Adrenal gland (tissue), 12 donors: ENCODE measurements around the gene RETSAT. TPM values are rescaled to one million over a fixed set of nuclear protein-coding genes. Genes with fewer than 3 reads are reported as not detected.
A peak's percentile ranks its signal among the peaks of the same experiment; 100 is the strongest.

Experiments used
- DNase-seq, 7 donors: peaks; one replicate each; pipeline ENCODE4 v3.0.0-alpha.2; 2019 to 2020
- H3K27ac ChIP-seq, 5 donors: fragments of 200-600 bp; sonication (generic) in 4 of 5; 1 replicate in 3 of 5; 2 replicates in 2 of 5; pipeline versions ENCODE4 v1.5.1 to v1.8.0; 2016 to 2020; ENCODE audit warnings: mild to moderate bottlenecking in 1 of 5
- H3K27me3 ChIP-seq: fragments of 200-600 bp; 2 replicates; pipeline ENCODE4 v1.8.0; 2021
- H3K36me3 ChIP-seq, 2 donors: fragments of 200-600 bp; replicated peaks in 1 of 2; 1 replicate in 1 of 2; 2 replicates in 1 of 2; pipeline versions ENCODE4 v1.5.1 to v1.8.0; 2018 to 2022
- H3K4me1 ChIP-seq, 2 donors: fragments of 200-600 bp; replicated peaks in 1 of 2; 1 replicate in 1 of 2; 2 replicates in 1 of 2; pipeline versions ENCODE4 v1.5.1 to v1.8.0; 2018 to 2021
- H3K4me3 ChIP-seq, 4 donors: fragments of 200-600 bp; sonication (generic) in 3 of 4; one replicate each; pipeline ENCODE4 v1.5.1; 2016 to 2018
- H3K9me3 ChIP-seq, 3 donors: fragments of 200-600 bp; sonication (generic) in 1 of 3; replicated peaks in 1 of 3; 1 replicate in 2 of 3; 2 replicates in 1 of 3; pipeline versions ENCODE4 v1.5.1 to v1.8.0; 2016 to 2021
- POLR2A ChIP-seq, 2 donors: fragments of 450-650 bp; IDR thresholded peaks; one replicate each; pipeline ENCODE4 v1.6.1; 2017; ENCODE audit warnings: antibody characterized with exemption in 2 of 2, mild to moderate bottlenecking in 2 of 2, moderate library complexity in 1 of 2
- WGBS, 4 donors: extraction: QIAGEN DNeasy Blood & Tissue Kit in 2 of 4; methylation state at CpG; one replicate each; pipeline versions ENCODE4 v1.1.5 to v1.1.7; 2013 to 2017; 5-methylcytosine and 5-hydroxymethylcytosine counted together
- intact Hi-C, 2 donors: fragments of 100-400 bp; cut with DNase I; formaldehyde crosslinking; loops; one replicate each; pipeline versions ENCODE4 v1.14.1 to v1.15.0; 2022 to 2023
- polyA plus RNA-seq, 3 donors: library from polyadenylated mRNA; stranded (reverse); fragments of 200-250 nt in 2 of 3; fragments of 350-450 nt in 1 of 3; fragmentation: Illumina TruSeq in 1 of 3; extraction: RNeasy Lipid Tissue Mini Kit (QIAGEN cat#74804) in 1 of 3; gene quantifications; one replicate each; pipeline ENCODE4 v1.2.3, GENCODE V29; 2013 to 2014
- total RNA-seq, 9 donors: library from RNA; depleted of rRNA in 4 of 9; stranded (reverse); fragments of >200 nt in 4 of 9; fragments of 120-200 nt in 1 of 9; fragmentation: NEBNext Ultra II Directional in 1 of 9; extraction: Animal tissue kit (Norgen Biotek cat#: 25700) in 1 of 9; gene quantifications; one replicate each; pipeline versions ENCODE4 v1.1.0 to v1.2.4, GENCODE V29; 2013 to 2023
- TF ChIP-seq, protein P1 (sequence below), 6 experiments: fragments of 450-650 bp in 4 of 6; fragments of 200-600 bp in 2 of 6; sonication (generic) in 1 of 6; IDR thresholded peaks; 1 replicate in 5 of 6; 2 replicates in 1 of 6; pipeline versions ENCODE4 v1.5.1 to v1.8.0; 2016 to 2021; ENCODE audit warnings: antibody characterized with exemption in 6 of 6, mild to moderate bottlenecking in 2 of 6, moderate library complexity in 1 of 6
- donor health status: healthy with polysubstance abuse.
- donor health status: Bipolar disorder and iron deficiency.
- donor health status: DM: yes; HTN: yes; CAD: no.
- donor health status: DM: no; HTN: no; CAD: no.
- donor health status: DM: no; HTN: no; CAD: no.
- donor health status: DM: yes; HTN: yes; CAD: no.

The RETSAT gene
- total and polyA plus RNA-seq, 12 donors = 26.1 to 209 (median 126) TPM

DNA sequence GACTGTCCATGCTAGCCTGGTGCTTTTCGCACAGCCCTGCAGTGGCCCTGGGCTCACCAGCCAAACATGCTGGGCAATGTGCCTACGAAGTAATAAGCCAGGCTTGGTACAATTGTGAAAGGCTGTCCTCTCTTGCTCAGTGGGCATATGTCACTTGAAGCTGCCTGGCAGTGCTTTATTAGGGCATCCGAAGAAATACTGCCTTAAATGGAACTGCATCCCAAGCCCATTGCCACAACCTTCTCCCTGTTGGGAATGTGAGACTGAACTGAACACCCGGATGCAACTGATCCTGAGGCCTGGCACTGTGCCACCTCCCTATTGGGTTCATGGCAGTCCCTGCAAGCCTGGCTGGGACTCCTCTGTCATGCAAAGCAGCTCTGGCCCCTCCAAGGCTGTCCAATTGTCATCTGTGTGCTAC is 39.9 kb upstream of the RETSAT start:
- H3K27ac ChIP-seq = peak overlapping the region in 3 of 5 donors; percentile 13 to 61 (median 19)
- TF ChIP-seq POLR2A (IDR thresholded peaks at IDR 0.05) = no peak
- TF ChIP-seq, protein P1, sequence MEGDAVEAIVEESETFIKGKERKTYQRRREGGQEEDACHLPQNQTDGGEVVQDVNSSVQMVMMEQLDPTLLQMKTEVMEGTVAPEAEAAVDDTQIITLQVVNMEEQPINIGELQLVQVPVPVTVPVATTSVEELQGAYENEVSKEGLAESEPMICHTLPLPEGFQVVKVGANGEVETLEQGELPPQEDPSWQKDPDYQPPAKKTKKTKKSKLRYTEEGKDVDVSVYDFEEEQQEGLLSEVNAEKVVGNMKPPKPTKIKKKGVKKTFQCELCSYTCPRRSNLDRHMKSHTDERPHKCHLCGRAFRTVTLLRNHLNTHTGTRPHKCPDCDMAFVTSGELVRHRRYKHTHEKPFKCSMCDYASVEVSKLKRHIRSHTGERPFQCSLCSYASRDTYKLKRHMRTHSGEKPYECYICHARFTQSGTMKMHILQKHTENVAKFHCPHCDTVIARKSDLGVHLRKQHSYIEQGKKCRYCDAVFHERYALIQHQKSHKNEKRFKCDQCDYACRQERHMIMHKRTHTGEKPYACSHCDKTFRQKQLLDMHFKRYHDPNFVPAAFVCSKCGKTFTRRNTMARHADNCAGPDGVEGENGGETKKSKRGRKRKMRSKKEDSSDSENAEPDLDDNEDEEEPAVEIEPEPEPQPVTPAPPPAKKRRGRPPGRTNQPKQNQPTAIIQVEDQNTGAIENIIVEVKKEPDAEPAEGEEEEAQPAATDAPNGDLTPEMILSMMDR (IDR thresholded peaks at IDR 0.05) = no peak
- H3K27me3 ChIP-seq = no peaks in the 10 kb centered on the region
- intact Hi-C loops = loop anchor here in 1 of 2 donors (1.0 kb wide), 1 partner anchor 29 kb away; no protein-coding TSS in a partner anchor
- peaks cover 3 to 9% of the 10 kb centered on the region in 2 donors for H3K4me1 ChIP-seq
- H3K4me3 ChIP-seq = no peak overlapping the region
- peak; percentile 48 to 78 (median 61) for DNase-seq
- peaks cover 0 to 23% of the 10 kb centered on the region in 2 donors for H3K36me3 ChIP-seq
- no peaks in the 10 kb centered on the region for H3K9me3 ChIP-seq
- 49 to 77% (median 55%) methylated on average over 2 to 4 of the region's 4 CpGs for WGBS, 4 donors

DNA sequence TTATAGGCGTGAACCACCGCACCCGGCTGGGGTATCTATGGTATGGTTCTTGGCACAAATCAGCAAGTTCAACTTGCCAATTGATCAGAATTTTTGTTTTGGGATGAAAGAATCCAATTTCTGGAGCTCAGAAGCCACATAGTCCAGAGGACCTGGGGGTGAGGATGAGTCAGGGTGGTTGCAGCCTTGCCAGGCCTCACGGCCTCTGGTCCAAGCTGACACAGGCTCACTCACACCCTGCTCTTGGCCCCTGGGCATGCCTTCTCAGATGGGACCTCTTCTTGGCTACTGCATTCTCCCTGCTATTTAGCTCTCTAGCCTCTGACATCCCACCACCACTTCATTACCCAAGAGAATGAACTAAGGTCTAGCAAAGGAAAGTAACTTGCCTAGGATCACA is 39.5 kb upstream of the RETSAT start:
- no peaks in the 10 kb centered on the region for H3K9me3 ChIP-seq
- H3K27ac ChIP-seq = peak overlapping the region in 3 of 5 donors; percentile 13 to 61 (median 19)
- TF ChIP-seq, protein P1 (IDR thresholded peaks at IDR 0.05) = no peak
- no peak for TF ChIP-seq POLR2A (IDR thresholded peaks at IDR 0.05)
- peaks cover 0 to 23% of the 10 kb centered on the region in 2 donors for H3K36me3 ChIP-seq
- peaks cover 3 to 9% of the 10 kb centered on the region in 2 donors for H3K4me1 ChIP-seq
- intact Hi-C loops = loop anchor here in 1 of 2 donors (1.0 kb wide), 1 partner anchor 29 kb away; no protein-coding TSS in a partner anchor
- H3K4me3 ChIP-seq = no peak overlapping the region
- WGBS, 4 donors = 79 to 95% (median 84%) methylated on average over 3 to 4 of the region's 4 CpGs
- H3K27me3 ChIP-seq = no peaks in the 10 kb centered on the region
- peak in 5 of 7 donors; percentile 42 to 47 (median 45) for DNase-seq

DNA sequence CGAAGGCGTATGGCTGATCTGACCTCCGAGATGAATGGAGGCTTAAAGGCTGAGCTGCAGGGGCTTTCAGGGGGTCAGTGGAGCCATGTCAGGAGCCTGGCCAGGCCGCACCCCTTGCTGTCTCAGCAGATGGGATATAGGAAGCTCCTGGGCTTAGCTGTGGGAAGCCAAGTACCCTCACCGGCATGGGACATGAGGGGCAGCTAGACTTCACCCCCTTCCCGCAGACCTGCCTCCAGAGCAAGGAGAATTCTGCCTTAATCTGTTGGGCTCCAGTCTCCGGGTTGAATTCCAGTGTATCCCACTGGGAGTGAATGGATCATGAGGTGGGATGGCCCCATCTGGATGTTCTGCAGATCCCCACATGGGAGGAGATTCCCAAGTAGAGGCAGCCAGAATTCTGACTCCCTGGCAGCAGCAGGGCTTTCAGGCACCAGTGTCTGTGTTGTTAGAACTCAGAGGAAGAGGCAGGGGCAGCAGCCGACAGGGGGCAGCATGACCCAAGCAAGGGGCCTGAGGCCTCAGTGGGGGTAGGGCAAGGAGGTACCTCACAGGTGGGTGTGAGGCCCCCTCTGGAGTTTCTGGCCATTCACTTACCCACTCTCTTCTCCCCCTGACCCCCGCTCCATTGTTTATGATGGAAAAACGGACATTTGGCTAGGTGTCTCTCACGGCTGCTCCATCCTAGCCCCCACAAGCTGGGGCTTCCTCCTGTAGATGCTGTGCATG is 36.8 kb upstream of the RETSAT start:
- DNase-seq = peak in 5 of 7 donors; percentile 43 to 70 (median 48)
- Histone ChIP-seq H3K36me3 (peaks cover 0 to 43% of the 10 kb centered on the region in 2 donors), H3K27ac (no peak overlapping the region), H3K9me3 (no peaks in the 10 kb centered on the region), H3K4me3 (no peak overlapping the region), H3K27me3 (no peaks in the 10 kb centered on the region), H3K4me1 (peaks cover 3 to 9% of the 10 kb centered on the region in 2 donors)
- intact Hi-C loops = no loop called here
- no peak for TF ChIP-seq POLR2A (IDR thresholded peaks at IDR 0.05)
- TF ChIP-seq, protein P1 (IDR thresholded peaks at IDR 0.05) = peak; percentile 11 to 51 (median 36)
- 81 to 95% (median 86%) methylated on average over 6 to 11 of the region's 11 CpGs for WGBS, 4 donors

DNA sequence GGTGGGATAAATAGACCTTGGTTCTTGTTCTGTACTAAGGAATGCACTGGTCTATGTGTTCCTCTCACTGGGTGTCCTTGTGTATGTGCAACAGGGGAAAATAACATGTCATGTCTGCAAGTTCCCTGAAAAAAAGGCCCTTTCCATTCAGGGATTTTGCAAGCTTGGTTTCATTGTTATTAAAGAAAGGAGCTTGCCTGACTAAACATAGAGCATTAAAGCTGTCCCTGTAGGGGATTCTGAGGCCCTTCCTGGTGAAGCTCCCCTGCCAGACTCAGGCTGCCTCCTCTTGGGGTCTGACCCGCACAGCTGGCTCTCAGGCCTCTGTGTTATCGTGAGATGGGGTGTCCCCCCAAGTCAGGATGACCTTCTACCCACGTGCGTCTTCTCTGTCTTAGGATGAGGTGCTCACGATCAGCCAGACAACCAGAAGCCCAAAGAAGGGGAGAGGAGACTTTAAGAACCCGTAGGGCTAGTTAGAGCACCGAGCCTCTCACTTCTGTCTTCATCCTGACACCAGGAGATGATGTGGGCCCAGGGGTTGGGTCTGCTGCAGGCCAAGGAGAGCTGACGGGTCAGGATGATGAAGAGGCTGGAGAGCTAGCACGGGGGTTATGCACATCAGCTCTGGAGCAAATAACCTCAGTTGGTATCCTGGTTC is 34.7 kb upstream of the RETSAT start:
- no peak for TF ChIP-seq POLR2A (IDR thresholded peaks at IDR 0.05)
- TF ChIP-seq, protein P1 (IDR thresholded peaks at IDR 0.05) = no peak
- H3K4me3 ChIP-seq = no peak overlapping the region
- intact Hi-C loops = no loop called here
- H3K27ac ChIP-seq = no peak overlapping the region
- H3K4me1 ChIP-seq = peaks cover 0 to 2% of the 10 kb centered on the region in 2 donors
- peaks cover 0 to 61% of the 10 kb centered on the region in 2 donors for H3K36me3 ChIP-seq
- no peaks in the 10 kb centered on the region for H3K9me3 ChIP-seq
- no peaks in the 10 kb centered on the region for H3K27me3 ChIP-seq
- DNase-seq = no peak
- WGBS, 4 donors = 85 to 90% (median 88%) methylated on average over 8 to 9 of the region's 9 CpGs
